M059J (cell line): Measurements from ENCODE around the gene PHTF2. TPM values are rescaled to one million over a fixed set of nuclear protein-coding genes. Genes with fewer than 3 reads are reported as not detected.
"Not testable (repeated sequence)": the region's sequence is repeated elsewhere in the genome, so short reads cannot be mapped to it uniquely, and the experiment has no call there.

Source experiments
- DNase-seq: peaks from one replicate; pipeline ENCODE4 v3.0.0-alpha.2; 2012; ENCODE audit warnings: low read depth
- total RNA-seq: library from RNA; depleted of rRNA; stranded (reverse); fragments of >200 nt; shearing (Covaris generic); gene quantifications from 2 replicates; pipeline ENCODE4 v1.2.3, GENCODE V29; 2014; rRNA removed

The PHTF2 gene
- total RNA-seq, result 39.3 and 46.0 TPM in 2 replicates

- DNase-seq, result peak; percentile 100
Observed at GRCh38 chr7:77798394-77799077, at the start of gene PHTF2, which contains the start of gene TMEM60. PHTF2 (plus strand) TSS chr7:77798773. TMEM60 (minus strand) TSS chr7:77798434; CDS start chr7:77794373, 4,061 bp downstream.

DNA sequence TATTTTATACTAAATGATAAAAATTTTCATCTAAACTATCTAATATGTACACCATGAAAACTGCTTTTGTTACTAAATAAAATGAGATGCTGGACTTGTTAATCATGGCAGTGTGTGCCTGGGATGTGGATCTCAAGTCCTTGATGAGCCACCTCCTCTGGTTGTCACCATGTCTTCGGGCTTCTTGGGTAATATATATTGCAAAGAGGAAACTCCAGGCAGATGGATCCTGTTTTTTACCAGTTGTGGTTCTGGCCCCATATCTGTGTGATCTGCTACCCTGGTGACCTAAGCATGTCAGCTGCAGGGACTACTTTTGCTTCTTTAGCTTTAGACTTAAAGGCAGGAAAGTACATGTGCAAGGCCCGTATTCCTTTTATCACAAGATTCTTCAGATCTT, 46.6 kb upstream of the PHTF2 start:
- DNase-seq, result no peak

- DNase-seq, result no peak
Observed at GRCh38 chr7:77753173-77753572, 45.4 kb upstream of the PHTF2 start.

DNA sequence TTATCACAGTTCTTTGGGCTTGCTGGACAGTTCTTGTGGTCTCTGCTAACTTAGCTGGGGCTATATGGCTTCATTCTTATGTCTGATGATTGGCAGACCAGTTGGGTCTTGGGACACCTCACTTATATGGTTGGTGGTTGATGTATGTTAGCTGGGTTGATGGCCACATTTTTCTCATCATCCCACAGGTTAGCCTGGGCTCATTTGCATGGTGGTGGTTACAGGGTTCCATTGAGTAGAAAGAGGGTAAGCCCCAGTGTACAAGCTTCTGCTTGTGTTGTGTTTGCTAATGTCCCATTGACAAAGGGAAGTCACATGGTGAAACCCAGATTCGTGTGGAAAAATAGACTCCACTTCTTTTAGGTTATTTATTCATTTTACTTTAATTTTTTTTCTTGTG, 41.0 kb upstream of the PHTF2 start:
- no peak for DNase-seq

DNA sequence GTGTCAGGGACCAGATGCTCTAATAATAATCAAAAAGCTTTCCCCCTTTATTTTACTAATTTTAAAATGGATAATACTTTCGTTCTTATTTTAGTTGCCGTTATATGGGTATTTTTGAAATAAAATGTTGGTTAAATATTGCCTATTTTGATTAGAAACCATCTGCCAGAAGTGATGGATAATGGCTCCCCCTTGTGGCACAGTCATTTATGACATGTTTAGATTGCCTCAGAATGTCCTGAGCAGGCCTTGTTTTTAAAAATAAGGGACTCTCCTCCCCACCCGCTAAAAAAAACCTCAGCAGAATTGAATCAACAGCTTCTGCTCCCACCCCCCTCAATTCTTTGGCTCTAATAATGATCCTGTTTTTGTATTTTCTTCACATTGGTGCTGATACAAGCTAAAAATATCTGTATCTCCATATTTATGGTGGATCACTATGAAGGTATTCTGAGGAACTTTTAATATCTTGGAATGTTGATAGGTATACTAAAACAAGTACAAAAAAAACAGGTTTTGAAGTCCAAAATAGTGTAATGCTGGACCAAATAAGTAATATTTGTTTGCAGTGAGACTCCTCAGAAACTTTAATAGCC, 39.2 kb upstream of the PHTF2 start:
- DNase-seq, result peak; percentile 67

DNA sequence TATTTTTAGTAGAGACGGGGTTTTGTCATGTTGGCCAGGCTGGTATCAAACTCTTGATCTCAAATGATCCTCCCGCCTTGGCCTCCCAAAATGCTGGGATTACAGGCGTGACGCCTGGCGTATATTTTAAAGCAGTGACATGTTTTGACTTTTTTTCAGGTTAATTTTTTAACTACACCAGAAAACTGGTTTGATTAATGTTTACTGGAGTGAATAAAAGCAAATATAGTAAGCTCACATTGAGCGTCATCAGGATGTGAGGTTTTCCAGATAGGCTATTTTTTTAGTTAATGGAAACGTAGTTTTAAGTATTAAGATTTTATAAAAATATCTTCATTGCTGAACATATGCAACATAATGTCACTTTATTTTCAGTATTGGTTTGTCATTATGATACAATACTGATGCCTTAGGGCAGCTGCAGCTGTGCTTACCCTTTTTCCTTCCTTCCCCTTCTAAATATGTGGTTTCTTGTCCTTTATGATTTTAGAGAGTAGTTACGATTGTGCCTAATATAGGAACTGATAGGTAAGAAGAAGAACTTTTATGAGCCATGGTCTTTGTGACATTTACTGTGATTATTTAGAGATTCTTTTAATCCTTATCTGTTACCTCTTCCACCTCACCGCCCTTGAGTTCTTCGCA, 37.6 kb upstream of the PHTF2 start:
- no peak for DNase-seq

GRCh38 chr7:77765481-77765880, 33.1 kb upstream of the PHTF2 start:
- DNase-seq, result no peak

DNA sequence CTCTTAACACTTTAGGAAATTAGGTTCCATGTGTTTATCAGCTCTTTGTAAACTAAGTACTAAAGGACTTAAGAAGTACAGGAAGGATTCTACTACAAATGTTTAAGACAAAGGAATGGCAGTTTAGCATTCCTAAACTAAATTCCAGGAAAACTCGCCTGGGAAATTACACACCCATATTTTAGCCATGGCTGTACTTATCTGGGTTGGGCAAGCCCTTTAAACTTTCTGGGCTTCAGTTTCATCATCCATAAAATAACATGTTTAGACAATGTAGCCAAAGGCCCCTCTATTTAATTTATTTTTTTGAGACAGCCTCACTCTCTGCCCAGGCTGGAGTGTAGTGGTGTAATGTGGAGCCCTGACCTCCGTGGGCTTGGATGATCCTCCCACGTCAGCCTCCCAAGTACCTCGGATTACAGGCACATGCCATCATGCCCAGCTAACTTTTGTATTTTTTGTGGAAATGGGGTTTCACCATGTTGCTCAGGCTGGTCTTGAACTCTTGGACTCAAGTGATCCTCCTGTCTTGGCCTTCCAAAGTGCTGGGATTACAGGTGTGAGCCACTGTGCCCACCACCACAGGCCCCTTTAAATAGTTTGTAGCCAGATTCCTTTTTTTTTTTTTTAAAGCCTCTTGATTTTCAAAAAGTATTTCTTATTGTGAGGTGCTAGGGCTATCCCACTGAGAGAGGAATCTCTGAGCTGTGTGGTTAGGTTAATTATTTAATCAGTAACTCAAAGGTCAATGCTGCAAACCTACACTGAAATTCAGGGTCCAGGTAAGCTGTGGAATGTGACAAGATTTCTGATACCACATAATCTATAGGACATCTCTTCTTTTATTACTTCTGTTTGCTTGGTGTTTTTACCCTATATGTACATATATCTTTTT, 32.4 kb upstream of the PHTF2 start:
- no peak for DNase-seq

GRCh38 chr7:77766801-77767605, 31.6 kb upstream of the PHTF2 start:
- no peak for DNase-seq

DNA sequence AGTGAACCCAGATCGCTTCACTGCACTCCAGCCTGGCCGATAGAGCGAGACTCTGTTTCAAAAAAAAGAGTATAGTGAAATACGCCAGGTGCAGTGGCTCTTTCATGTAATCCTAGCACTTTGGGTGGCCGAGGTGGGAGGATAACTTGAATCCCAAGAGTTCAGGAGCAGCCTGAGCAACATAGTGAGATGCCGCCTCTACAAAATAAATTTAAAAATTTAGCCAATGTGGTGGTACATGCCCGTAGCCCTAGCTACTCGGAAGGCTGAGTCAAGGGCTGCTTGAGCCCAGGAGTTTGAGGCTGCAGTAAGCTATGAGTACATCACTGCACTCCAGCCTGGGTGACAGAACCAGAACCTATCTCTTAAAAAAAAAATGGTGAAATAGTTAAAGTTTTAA, 28.3 kb upstream of the PHTF2 start:
- no peak for DNase-seq

- DNase-seq, result no peak
Observed at GRCh38 chr7:77771901-77772300, 26.7 kb upstream of the PHTF2 start.

DNA sequence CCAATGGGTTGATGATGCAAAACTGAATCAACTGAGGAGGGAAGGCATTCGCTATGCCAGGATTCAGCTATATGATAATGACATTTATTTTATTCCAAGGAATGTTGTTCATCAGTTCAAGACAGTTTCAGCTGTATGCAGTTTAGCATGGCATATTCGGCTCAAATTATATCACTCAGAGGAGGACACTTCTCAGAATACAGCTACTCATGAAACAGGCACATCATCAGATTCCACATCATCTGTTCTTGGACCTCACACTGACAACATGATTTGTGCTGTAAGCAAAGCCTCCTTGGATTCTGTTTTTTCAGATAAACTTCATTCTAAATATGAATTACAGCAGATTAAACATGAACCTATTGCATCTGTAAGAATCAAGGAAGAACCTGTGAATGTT, 20.0 kb upstream of the PHTF2 start:
- no peak for DNase-seq

DNA sequence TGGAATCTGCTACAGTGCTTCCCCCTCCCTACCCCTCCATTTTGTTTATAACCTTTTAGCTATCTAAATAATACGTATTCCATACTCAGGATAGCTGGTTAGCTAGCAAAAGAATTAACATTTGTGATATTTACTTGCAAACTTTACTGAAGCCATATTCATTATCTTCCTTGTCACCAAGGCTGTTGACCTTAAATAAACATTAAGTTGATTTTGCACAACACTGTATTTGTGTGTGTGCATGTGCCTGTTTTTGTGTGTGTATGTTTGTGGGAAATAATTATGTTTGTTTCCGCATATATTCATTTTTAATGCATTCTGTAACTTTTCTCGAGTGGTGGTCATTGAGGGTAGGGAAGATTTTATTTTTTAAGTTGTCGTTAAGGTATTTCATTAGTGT, 16.2 kb upstream of the PHTF2 start:
- DNase-seq, result no peak

DNA sequence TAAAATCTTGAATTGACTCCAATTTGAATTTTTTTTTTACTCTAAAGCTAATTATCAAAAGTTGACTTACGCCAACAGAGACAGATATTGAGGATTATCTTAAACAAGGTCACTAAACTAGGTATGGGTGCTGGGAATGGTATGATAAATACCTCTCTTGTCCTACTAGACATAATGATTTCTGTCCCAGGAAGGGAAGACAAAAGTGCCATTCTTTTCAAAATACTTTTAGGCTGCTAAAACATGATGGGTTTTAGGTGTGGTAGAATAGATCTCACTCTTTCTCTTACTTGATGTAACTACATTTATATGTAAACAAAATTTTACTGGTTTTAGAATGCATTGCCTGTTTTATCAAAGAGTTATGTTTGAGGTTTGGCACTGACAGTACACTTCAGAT, 15.5 kb upstream of the PHTF2 start:
- DNase-seq, result no peak

DNA sequence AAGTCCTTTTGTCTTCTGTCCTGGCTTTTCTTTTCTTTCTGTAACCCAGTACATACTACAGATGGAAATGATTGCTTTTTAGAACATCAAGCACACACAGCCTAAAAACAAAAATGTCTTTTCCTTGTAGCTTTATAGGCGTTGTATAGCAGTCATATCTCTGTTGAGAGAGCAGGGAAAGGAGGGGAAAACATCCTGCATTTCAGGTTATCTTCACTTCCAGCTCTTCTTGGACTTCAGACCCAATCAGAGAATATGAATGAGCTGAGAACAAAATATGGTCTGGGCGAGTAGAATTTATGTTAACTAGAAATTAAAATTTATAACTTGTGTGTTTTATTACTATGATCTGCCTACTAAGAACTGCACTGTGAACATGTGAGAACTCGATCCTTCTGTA, 15.0 kb upstream of the PHTF2 start:
- DNase-seq, result no peak

DNA sequence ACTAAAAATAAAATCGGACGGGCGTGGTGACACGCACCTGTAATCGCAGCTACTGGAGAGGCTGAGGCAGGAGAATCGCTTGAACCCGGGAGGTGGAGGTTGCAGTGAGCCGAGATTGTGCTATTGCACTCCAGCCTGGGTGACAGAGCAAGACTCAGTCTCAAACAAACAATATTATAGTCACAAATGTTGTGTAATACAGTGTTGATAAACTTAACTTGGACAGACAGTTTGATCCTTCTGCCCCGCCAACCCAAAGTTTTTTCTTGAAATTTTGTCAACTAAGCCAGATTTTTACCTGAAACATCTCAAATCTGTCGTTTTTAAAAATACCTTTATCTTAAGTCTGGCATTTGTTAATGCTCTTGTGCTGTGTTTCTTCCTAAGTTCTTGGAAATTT, 14.1 kb upstream of the PHTF2 start:
- DNase-seq, result not testable (repeated sequence)

DNA sequence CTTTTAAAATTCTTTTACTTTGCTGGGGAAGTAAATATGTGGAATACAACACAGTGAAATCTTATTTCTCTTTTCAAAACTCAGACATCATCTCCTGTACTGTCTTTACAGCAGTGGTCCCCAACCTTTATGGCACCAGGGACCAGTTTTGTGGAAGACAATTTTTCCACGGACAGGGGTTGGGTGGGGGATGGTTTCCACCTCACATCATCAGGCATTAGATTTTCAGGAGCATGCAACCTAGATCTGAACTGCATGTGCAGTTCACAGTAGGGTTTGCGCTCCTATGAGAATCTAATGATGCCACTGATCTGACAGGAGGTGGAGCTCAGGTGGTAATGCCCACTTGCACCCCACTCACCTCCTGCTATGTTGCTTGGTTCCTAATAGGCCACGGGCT, 12.6 kb upstream of the PHTF2 start:
- no peak for DNase-seq

DNA sequence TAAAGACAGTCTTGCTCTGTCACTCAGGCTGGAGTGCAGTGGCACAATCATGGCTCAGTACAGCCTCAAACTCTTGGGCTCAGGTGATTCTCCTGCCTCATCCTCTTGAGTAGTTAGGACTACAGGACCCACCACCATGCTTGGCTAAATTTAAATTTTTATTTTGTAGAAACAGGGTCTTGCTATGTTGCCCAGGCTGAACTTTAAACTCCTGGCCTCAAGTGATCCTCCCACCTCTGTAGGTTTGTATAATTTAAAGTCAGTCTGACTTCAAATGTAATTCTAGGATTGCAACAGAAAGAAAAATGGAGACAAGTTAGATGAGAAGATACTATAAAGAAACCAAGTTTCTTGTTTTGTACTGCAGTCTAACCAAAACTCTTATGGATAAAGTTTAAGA, 11.8 kb upstream of the PHTF2 start:
- no peak for DNase-seq

GRCh38 chr7:77788327-77788902, 10.2 kb upstream of the PHTF2 start:
- DNase-seq, result no peak

DNA sequence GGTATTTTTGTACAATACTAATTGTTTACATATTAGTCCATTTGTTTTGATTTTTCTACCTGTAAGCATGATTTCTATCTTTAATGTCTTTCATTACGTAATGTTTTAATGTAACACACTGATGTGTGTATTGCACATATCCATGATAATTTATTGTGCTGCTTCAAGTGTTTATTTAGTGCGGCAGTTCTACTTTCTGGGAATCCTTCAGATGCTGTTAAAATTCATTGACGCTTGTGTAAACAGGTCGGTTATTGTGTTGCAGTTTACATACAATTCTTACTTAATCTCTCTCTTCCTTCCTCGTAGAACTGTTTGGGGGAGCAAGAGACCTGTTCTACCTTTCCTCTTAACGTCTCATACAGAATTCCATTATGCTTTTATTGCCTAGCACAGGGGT, 7.2 kb upstream of the PHTF2 start:
- no peak for DNase-seq

GRCh38 chr7:77791956-77792355, 6.6 kb upstream of the PHTF2 start:
- no peak for DNase-seq
